ENCODE measurements around the gene PIH1D2. TPM values are rescaled to one million over a fixed set of nuclear protein-coding genes. Genes with fewer than 3 reads are reported as not detected.

Gene PIH1D2
- total and polyA plus RNA-seq, 2 of the 4 experiments (the other 2 are of a cell fraction), result 1.1 TPM

DNA sequence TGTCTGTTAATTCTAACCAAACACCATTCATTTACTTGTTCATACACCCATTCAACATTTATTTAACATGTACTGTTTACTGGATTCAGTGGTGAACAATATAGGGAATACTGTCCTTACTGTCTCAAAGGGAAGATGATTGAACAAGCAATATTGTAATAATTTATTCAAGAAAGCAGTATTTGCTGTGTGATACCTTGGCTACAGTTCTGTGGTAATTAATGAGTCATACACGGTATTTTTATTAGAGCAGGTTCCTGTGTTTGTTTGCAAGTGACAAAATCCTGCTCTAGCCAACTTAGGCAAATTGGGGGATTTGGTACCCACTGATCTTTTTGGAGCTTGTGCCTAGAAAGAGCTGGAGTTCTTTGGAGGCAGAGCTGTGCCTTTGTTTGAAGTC lies 15.7 kb downstream of the PIH1D2 start:
- ATAC-seq (ENCODE audit: low read depth), result no peak
- no TSS peak for BruUV-seq (replicated peaks)
- dilution Hi-C loops (cut with HindIII; ENCODE audit: low sequenced_read_pairs, unreplicated experiment), result no loop called here
- H2BK120ac ChIP-seq (ENCODE audit: low read depth, low read length), result no peak overlapping the region
- H3K18ac ChIP-seq (ENCODE audit: low read depth, low read length), result no peak overlapping the region
- H3K4ac ChIP-seq (ENCODE audit: low read depth, low read length), result no peak overlapping the region
- H4K5ac ChIP-seq (ENCODE audit: low read depth, low read length), result no peak overlapping the region
- H3K9me1 ChIP-seq (ENCODE audit: insufficient read depth, low read length), result no peaks in the 10 kb centered on the region; the same call in none of the 2 replicates
- no peaks in the 10 kb centered on the region; the same call in 1 of the 2 replicates for H3K4me1 ChIP-seq (ENCODE audit: control insufficient read depth, insufficient read depth, low read length)
- H3K23ac ChIP-seq (ENCODE audit: low read depth, low read length), result no peak overlapping the region
- H3K27ac ChIP-seq (ENCODE audit: insufficient read depth, low read length), result no peak overlapping the region
- no peak overlapping the region for H2BK5ac ChIP-seq (ENCODE audit: low read depth, low read length, poor library complexity, severe bottlenecking)
- no peaks in the 10 kb centered on the region for H3K9me3 ChIP-seq (ENCODE audit: control insufficient read depth, insufficient read depth, low read length)
- no peak overlapping the region for H3K14ac ChIP-seq (replicated peaks; ENCODE audit: low read depth, low read length)
- DNase-seq, result no peak
- H4K20me1 ChIP-seq (ENCODE audit: insufficient read depth, low read length), result no peaks in the 10 kb centered on the region
- in situ Hi-C loops (cut with MboI; ENCODE audit: low sequenced_read_pairs), result no loop called here
- H2BK20ac ChIP-seq (ENCODE audit: low read depth, low read length), result no peak overlapping the region
- peaks cover 0 to 3% of the 10 kb centered on the region in 2 experiments; a peak in 2 of 4 replicates for H3K79me1 ChIP-seq (ENCODE audit: low read depth in 1 of 2, low read length in 2 of 2)
- peaks cover 15% of the 10 kb centered on the region for H3K36me3 ChIP-seq (ENCODE audit: control insufficient read depth, insufficient read depth, low read length)
- no peak overlapping the region for H4K8ac ChIP-seq (ENCODE audit: low read depth in 2 of 2, low read length in 2 of 2)
- no CpG with 5 or more reads among the region's 1 CpG for WGBS, 2 experiments (ENCODE audit: extremely low coverage in 2 of 2, insufficient read length in 1 of 2)
- H2AK5ac ChIP-seq (ENCODE audit: low read depth, low read length), result no peak overlapping the region
- POLR2A ChIA-PET (ENCODE audit: unreplicated experiment), result no interaction called here
- no peak overlapping the region for H3K9ac ChIP-seq (ENCODE audit: low read depth, low read length)
- no peaks in the 10 kb centered on the region for H3K27me3 ChIP-seq (ENCODE audit: control insufficient read depth, insufficient read depth, low read length)
- TF ChIP-seq CEBPB (IDR thresholded peaks at IDR 0.05; ENCODE audit: low read depth, low read length), result no peak
- TF ChIP-seq, protein P1, sequence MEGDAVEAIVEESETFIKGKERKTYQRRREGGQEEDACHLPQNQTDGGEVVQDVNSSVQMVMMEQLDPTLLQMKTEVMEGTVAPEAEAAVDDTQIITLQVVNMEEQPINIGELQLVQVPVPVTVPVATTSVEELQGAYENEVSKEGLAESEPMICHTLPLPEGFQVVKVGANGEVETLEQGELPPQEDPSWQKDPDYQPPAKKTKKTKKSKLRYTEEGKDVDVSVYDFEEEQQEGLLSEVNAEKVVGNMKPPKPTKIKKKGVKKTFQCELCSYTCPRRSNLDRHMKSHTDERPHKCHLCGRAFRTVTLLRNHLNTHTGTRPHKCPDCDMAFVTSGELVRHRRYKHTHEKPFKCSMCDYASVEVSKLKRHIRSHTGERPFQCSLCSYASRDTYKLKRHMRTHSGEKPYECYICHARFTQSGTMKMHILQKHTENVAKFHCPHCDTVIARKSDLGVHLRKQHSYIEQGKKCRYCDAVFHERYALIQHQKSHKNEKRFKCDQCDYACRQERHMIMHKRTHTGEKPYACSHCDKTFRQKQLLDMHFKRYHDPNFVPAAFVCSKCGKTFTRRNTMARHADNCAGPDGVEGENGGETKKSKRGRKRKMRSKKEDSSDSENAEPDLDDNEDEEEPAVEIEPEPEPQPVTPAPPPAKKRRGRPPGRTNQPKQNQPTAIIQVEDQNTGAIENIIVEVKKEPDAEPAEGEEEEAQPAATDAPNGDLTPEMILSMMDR (conservative IDR thresholded peaks at IDR 0.05; ENCODE audit: low read depth, low read length), result no peak
- no peak for TF ChIP-seq MAFK (IDR thresholded peaks at IDR 0.05; ENCODE audit: low read depth, low read length)
- TF ChIP-seq NFE2L2 (IDR thresholded peaks at IDR 0.05; ENCODE audit: low read depth, low read length), result no peak
- no peak overlapping the region for H2BK15ac ChIP-seq (ENCODE audit: low read depth, low read length)
- CTCF ChIA-PET, result interaction anchor here (1.8 kb wide), 1 partner anchor 56 kb away, joined by 6 read pairs; no protein-coding TSS in a partner anchor
- no peak overlapping the region for H3K56ac ChIP-seq (ENCODE audit: extremely low read depth, insufficient read depth, low read length)
- H3K4me2 ChIP-seq (ENCODE audit: low read depth, low read length), result no peak overlapping the region
- intact Hi-C loops (cut with micrococcal nuclease), result no loop called here
- H4K91ac ChIP-seq (ENCODE audit: insufficient read depth, low read depth, low read length), result no peak overlapping the region
- H2AK9ac ChIP-seq (replicated peaks; ENCODE audit: low read depth, low read length, poor library complexity), result no peak overlapping the region
- no peak overlapping the region for H2AFZ ChIP-seq (replicated peaks; ENCODE audit: low read length, poor library complexity)
- no peak overlapping the region for H3K4me3 ChIP-seq (ENCODE audit: insufficient read depth, low read depth, low read length)
